ENCODE data around the gene ACAP3.
A peak's percentile ranks its signal among the peaks of the same experiment; 100 is the strongest.

The ACAP3 gene, protein sequence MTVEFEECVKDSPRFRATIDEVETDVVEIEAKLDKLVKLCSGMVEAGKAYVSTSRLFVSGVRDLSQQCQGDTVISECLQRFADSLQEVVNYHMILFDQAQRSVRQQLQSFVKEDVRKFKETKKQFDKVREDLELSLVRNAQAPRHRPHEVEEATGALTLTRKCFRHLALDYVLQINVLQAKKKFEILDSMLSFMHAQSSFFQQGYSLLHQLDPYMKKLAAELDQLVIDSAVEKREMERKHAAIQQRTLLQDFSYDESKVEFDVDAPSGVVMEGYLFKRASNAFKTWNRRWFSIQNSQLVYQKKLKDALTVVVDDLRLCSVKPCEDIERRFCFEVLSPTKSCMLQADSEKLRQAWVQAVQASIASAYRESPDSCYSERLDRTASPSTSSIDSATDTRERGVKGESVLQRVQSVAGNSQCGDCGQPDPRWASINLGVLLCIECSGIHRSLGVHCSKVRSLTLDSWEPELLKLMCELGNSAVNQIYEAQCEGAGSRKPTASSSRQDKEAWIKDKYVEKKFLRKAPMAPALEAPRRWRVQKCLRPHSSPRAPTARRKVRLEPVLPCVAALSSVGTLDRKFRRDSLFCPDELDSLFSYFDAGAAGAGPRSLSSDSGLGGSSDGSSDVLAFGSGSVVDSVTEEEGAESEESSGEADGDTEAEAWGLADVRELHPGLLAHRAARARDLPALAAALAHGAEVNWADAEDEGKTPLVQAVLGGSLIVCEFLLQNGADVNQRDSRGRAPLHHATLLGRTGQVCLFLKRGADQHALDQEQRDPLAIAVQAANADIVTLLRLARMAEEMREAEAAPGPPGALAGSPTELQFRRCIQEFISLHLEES

DNA sequence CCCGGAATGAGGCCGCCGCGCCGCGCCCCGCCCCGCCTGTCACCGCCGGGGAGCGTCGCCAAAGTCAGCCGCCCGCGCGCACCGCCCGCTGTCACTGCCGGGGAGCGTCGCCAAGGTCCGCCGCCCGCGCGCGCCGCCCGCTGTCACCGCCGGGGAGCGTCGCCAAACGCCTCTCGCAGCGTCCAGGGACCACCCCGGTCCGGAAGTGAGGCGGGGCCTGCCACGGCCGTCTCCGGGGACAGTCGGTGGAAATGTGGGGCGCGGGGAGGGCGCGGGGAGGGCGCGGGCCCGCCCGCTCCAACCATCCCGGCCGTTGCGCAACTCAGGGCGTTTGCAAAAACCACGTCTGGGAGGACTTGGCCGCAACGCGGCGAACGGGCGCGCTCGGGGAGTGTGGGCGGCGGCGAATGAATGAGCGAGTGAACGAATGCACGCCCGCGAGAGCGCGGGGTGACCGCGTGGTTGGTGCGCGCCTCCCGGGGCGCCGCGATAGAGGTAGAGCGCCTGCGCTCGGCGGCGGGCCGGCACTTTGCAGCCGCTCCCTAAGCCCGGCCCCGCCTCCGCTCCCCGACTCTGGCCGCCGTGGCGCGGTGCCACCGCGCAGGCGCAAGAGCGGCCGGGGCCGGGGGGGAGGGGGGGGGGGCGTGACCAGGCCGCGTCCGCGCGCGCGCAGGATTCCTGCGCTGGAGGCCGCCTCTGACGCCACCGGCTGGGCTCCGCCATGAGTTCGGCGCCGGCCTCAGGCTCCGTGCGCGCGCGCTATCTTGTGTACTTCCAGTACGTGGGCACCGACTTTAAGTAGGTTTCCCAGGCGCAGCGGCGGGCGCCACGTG is at the start of gene ACAP3, which contains the start of gene PUSL1:
ACAP3 (minus strand) TSS at position 8 of the 833 bp plus-strand sequence. CDS start 115 bp downstream, outside the sequence.
PUSL1 (plus strand) TSS at position 675 of the 833 bp plus-strand sequence; CDS start at position 722, 47 bp downstream.
- H3K27ac Mint-ChIP-seq = peak within 1 kb of the TSS; percentile 84
- DNase-seq (ENCODE audit: low spot score) = peak; percentile 92
- H3K4me3 Mint-ChIP-seq = peak within 1 kb of the TSS; percentile 89
- no peaks in the 10 kb centered on the region for H3K27me3 Mint-ChIP-seq (ENCODE audit: low read depth)
- H3K36me3 Mint-ChIP-seq (ENCODE audit: low read depth) = peaks cover 1% of the 10 kb centered on the region
- H3K4me1 Mint-ChIP-seq (ENCODE audit: low read depth) = peaks cover 13% of the 10 kb centered on the region
- H3K9me3 Mint-ChIP-seq = no peaks in the 10 kb centered on the region

DNA sequence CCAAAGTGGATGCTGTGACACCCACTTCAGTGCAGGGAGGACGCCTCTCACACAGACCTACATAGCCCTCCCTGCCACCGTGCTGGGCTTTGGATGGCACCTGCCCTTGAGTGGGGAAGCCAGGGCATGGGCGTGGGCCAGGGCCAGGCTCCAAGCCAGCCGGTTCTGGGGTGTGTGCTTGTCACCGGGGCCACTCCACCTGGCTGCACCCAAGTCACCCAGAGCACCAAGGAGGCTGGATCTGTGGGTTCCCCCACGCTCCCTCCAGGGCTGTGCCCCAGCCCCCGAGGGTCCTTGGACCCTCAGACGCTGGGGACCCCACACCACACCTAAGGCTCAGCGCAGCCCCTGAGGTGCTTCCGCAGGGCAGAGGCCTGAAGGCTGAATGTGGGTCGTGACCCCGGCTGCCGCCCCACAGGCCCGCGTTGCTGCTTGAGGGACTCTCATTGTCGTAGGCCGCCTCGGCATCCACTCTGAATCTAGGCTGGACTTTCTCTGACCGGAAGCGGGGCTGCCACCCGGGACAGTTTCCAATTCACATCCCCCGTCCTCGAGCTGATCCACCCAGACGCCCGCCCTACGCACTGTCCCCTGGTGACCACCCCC is 49.2 kb upstream of the ACAP3 start:
- Mint-ChIP-seq H3K36me3 (ENCODE audit: low read depth) (no peaks in the 10 kb centered on the region), H3K27ac (no peak overlapping the region), H3K9me3 (no peaks in the 10 kb centered on the region), H3K27me3 (ENCODE audit: low read depth) (peaks cover 30% of the 10 kb centered on the region), H3K4me1 (ENCODE audit: low read depth) (peaks cover 12% of the 10 kb centered on the region), H3K4me3 (no peak overlapping the region)
- no peak for DNase-seq (ENCODE audit: low spot score)

DNA sequence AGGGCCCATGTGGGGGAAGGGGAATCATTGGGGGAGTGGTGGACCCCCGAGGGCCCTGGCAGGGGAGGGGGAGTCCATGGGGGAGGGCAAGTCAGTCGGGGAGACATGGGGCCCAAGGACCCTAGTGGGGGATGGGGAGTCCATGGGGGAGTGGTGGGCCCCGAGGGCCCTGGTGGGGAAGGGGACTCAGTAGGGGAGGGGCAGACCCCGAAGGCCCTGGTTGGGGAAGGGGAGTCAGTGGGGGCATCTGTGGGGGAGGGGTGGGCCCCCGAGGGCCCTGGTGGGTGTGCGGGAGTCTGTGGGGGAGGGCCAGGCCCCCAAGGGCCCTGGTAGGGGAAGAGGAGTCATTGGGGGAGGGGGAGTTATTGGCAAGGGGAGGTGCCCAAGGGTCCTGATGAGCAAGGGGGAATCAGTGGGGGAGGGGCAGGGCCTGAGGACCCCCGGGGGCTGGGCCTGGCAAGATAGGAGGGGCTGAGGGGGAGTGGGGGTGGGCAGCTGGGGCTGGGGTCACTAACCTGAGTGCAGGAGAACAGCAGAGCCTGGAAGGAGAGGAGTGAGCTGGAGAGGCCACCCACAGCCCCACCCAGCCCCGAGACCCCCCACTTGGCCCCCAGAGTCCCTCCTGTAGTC is 48.6 kb upstream of the ACAP3 start:
- H3K4me1 Mint-ChIP-seq (ENCODE audit: low read depth) = peaks cover 11% of the 10 kb centered on the region
- no peaks in the 10 kb centered on the region for H3K36me3 Mint-ChIP-seq (ENCODE audit: low read depth)
- H3K4me3 Mint-ChIP-seq = no peak overlapping the region
- no peaks in the 10 kb centered on the region for H3K9me3 Mint-ChIP-seq
- H3K27me3 Mint-ChIP-seq (ENCODE audit: low read depth) = peaks cover 30% of the 10 kb centered on the region
- no peak for DNase-seq (ENCODE audit: low spot score)
- H3K27ac Mint-ChIP-seq = no peak overlapping the region

DNA sequence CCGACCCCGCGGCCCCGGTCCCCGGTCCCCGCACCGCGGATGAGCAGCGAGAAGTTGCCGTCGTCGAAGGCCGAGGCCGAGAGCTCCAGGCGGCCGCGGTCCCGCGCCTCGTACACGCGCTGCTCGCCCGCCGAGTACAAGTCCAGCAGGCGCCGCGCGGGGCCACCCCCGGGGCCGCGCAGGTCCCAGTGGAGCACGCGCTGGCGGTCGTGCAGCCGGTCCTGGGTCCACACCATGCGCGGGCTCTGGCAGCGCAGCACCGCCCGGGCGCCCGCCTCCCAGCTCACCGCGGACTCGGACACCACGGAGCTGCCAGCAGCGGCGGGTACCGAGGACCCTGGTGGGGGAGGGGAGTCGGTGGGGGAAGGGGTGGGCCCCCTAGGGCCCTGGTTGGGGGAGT is 47.7 kb upstream of the ACAP3 start:
- Mint-ChIP-seq H3K4me3 (no peak overlapping the region), H3K36me3 (ENCODE audit: low read depth) (no peaks in the 10 kb centered on the region), H3K4me1 (ENCODE audit: low read depth) (peaks cover 9% of the 10 kb centered on the region), H3K27me3 (ENCODE audit: low read depth) (peaks cover 24% of the 10 kb centered on the region), H3K9me3 (no peaks in the 10 kb centered on the region), H3K27ac (no peak overlapping the region)
- DNase-seq (ENCODE audit: low spot score) = no peak

DNA sequence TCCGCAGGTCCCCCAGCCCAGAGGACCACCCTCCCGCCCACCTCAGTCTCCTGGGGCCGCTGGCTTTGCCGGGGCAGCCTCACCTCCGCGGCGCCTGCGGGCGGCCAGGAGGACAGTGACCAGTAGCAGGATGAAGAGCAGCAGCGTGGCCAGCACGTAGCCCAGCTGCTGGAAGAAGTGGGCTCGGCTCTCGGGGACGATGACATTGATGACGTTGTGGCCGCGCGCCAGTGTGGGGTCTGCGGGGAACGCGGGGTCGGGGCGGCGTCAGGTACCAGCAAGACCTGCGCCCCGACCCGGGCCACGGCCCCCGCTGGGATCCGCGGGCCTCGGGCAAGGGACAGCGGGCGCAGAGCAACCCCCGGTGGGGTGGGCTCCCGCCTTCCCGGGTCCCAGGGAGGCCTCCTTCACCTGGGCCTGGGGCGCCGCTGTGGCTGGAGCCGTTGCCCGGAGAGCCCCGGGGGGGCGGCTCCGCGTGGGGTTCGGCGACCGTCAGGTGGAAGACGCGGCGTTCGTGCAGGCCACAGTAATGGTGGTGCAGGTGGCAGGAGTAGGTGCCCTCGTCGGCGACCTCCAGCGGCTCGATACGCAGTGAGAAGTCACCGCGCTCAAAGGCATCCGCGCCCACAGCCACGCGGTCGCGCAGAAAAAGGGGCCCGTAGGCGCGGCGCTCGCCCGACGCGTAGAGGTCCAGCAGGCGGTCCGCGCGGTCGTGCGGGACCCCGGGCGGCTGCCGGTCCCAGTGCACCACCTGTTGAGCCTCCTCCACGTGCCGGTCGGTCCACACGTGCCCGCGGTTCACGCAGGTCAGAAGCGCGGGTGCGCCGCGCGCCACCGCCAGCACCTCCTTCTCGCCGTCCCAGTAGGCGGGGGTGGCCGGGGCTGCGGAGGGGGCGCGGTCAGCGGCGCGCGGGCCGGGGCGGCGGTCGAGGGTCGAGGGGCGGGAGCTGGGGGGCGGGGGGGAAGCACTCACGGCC is 46.8 kb upstream of the ACAP3 start:
- DNase-seq (ENCODE audit: low spot score) = no peak
- no peaks in the 10 kb centered on the region for H3K36me3 Mint-ChIP-seq (ENCODE audit: low read depth)
- H3K9me3 Mint-ChIP-seq = no peaks in the 10 kb centered on the region
- no peak overlapping the region for H3K27ac Mint-ChIP-seq
- peaks cover 24% of the 10 kb centered on the region for H3K27me3 Mint-ChIP-seq (ENCODE audit: low read depth)
- no peak overlapping the region for H3K4me3 Mint-ChIP-seq
- H3K4me1 Mint-ChIP-seq (ENCODE audit: low read depth) = peaks cover 9% of the 10 kb centered on the region

DNA sequence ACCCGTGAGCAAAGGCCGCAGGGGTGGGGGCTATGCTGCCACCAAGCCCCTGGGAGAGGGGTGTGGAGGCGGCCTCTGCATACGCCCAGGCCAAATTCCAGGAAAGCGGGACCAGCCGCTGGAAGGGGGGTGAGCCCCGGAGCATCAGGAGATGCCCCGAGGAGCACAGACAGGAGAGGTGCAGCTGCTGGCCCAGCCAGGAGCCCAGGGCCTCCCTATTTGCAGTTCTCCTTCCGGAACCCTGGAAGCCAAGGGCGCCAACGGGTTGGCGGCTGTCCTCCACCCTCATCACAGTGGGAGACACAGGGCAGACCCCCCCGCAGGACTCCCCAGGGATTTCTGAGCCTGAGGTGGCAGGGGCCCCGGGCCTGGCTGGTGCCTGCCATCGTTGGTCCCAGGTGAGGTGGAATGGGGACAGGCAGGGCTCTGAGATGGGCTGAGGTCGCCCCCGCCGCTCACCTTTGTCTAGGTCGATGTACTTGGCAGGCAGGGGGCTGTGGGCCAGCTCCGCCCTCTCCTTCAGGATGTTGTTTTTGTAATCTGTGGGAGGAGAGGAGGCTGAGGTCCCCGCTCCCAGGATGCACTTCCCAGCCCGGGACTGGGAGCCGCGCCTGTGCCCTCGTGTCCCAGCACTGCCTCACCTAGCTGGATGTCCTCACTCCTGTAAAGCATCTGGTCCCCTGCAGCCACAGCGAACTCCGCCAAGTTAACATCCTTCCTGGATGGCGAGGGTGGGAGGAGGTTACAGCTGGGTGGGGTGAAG is 45.8 kb upstream of the ACAP3 start:
- Mint-ChIP-seq H3K9me3 (no peaks in the 10 kb centered on the region), H3K36me3 (ENCODE audit: low read depth) (no peaks in the 10 kb centered on the region), H3K4me3 (no peak overlapping the region), H3K27ac (no peak overlapping the region), H3K4me1 (ENCODE audit: low read depth) (peaks cover 3% of the 10 kb centered on the region), H3K27me3 (ENCODE audit: low read depth) (peaks cover 21% of the 10 kb centered on the region)
- no peak for DNase-seq (ENCODE audit: low spot score)

DNA sequence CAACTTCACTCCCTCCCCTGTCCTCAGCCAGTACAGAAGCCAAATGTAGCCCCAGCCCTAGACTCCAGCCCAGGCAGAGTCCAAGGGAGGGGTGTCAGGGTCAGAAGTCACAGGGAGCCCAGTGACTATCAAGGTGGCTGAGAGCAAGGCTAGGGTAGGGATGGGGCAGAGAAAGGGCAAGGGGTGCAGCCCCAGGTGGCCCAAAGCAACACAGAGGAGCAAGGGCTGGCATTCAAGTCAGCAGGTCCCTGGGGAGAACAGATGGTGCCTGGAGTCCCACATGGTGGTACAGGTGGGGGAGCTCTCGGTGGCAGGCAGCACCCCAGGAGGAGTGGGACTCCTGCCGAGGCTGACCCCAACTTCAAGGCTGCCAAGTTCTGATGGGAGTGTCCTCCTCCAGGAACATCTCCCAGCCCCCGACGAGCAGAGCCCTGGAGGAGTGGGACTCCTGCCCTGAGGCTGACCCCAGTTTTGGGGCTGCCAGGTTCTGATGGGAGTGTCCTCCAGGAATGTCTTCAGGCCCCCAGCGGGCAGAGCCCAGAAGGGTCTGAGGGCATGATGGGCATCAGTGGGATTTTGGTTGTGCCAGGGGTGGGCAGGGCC is 45.2 kb upstream of the ACAP3 start:
- H3K27me3 Mint-ChIP-seq (ENCODE audit: low read depth) = peaks cover 21% of the 10 kb centered on the region
- no peak for DNase-seq (ENCODE audit: low spot score)
- no peak overlapping the region for H3K4me3 Mint-ChIP-seq
- no peak overlapping the region for H3K27ac Mint-ChIP-seq
- no peaks in the 10 kb centered on the region for H3K9me3 Mint-ChIP-seq
- H3K4me1 Mint-ChIP-seq (ENCODE audit: low read depth) = peaks cover 3% of the 10 kb centered on the region
- H3K36me3 Mint-ChIP-seq (ENCODE audit: low read depth) = no peaks in the 10 kb centered on the region

DNA sequence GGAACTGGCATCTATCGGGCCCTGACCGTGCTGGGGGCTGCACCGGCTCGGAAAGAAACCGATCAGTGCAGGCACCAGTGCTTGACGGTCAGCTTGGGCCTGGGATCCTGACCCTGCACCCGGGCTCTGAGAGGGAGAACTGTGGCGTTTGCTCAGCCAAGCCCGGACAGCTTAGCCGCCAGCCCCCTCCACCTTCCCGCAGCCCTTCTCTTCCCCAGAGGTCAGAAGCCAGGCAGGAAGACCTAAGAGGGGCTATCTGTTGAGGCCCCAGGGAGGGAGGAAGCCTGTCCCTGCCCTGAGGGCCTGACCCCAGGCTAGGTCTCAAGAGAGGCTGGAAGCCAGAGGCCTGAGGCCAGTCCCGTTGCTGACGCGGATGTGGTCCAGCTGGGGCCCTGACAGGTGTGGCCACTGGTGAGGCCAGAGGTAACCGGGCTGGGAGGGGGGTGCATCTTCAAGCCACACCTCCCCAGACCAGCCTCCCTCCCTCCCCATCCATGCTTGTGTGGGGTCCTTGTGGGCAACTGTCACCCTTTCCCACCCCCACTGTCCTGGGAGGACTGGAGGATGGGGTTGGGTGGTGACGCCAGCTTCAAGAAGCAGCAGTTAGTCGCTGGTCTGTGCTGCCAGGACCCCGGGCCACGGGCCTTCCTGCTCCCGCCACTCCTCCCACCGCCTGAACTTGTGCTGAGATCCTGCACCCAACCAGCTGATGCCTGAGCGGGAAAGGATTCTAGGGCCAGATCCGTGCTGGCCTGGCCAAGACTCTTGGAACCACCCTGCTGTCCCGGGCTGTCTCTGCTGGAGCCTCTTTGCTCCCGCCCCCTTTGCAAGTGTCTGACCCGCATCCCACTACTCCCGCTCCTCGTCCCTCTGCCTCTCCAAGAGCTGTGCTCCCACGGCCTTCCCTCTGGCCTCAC is 44.0 kb upstream of the ACAP3 start:
- DNase-seq (ENCODE audit: low spot score) = no peak
- H3K27ac Mint-ChIP-seq = peak overlapping the region; percentile 52
- no peaks in the 10 kb centered on the region for H3K36me3 Mint-ChIP-seq (ENCODE audit: low read depth)
- H3K4me3 Mint-ChIP-seq = peak overlapping the region; percentile 68
- peaks cover 5% of the 10 kb centered on the region for H3K4me1 Mint-ChIP-seq (ENCODE audit: low read depth)
- no peaks in the 10 kb centered on the region for H3K9me3 Mint-ChIP-seq
- H3K27me3 Mint-ChIP-seq (ENCODE audit: low read depth) = peaks cover 18% of the 10 kb centered on the region

DNA sequence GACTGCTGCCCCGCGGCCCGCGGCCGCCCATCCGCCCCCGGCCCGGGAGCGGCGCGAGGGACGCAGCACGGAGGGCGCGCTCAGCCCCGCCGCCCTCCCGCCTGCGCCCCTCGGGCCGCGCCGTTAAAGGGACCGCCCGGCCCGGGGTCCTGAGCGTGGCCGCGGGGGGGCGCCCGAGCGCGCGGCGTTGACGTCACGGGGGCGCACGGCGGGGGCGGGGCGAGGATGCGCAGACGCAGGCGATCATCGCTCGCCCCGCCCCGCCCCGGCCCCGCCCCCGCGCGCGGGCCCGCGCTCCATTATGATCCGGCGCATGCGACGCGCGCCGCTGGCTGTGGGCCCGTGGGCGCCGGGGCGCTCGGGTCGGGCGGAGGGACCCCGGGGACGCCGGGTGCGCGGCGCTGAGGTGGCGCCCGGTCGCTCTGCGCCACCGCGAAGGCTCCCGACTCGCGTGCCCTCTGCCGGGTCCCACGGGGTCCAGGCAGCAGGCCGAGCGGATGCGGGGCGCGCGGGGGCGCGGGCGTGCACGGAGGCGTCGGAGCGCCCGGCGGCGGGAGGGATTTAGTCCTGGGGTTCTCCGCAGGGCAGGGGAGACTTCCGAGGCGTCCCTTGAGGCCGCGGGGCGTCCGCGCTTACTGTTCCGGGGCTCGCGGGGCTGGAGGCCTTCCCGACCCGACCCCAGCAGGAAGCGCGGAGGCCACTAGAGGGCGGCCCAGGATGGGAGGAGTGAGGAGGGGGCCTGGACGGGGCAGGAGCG is 41.7 kb upstream of the ACAP3 start, which contains the start of gene DVL1:
DVL1 (minus strand) TSS at position 163 of the 757 bp plus-strand sequence. CDS start 353 bp downstream, outside the sequence.
- DNase-seq (ENCODE audit: low spot score) = peak; percentile 71
- Mint-ChIP-seq H3K27me3 (ENCODE audit: low read depth) (peaks cover 18% of the 10 kb centered on the region), H3K4me1 (ENCODE audit: low read depth) (peaks cover 5% of the 10 kb centered on the region), H3K36me3 (ENCODE audit: low read depth) (no peaks in the 10 kb centered on the region), H3K4me3 (peak within 1 kb of the TSS; percentile 72), H3K27ac (peak within 1 kb of the TSS; percentile 49), H3K9me3 (no peaks in the 10 kb centered on the region)
